Activated B cell treated with CpG ODN at 0.5 μM for 24 hours (primary cell): ENCODE measurements around the gene KANK3. TPM values are rescaled to one million over a fixed set of nuclear protein-coding genes. Genes with fewer than 3 reads are reported as not detected.
"Not testable (repeated sequence)": the region's sequence is repeated elsewhere in the genome, so short reads cannot be mapped to it uniquely, and the experiment has no call there.

Source experiments
- ATAC-seq: fragments of 200-7000 bp; cut with Tn5 transposase; one replicate; pipeline ENCODE4 v1.10.0; 2021; ENCODE audit warnings: low read depth, mild to moderate bottlenecking, moderate library complexity
- CTCF ChIA-PET: fragments of 350-600 bp; sonication (Branson Sonifier 250); formaldehyde crosslinking; loops from one replicate; lab custom pipeline; 2021; ENCODE audit warnings: antibody characterized with exemption; lab: Charles Lee
- POLR2A ChIA-PET: fragments of 350-600 bp; sonication (Branson Sonifier 250); formaldehyde crosslinking; loops from one replicate; lab custom pipeline; 2021; ENCODE audit warnings: antibody characterized with exemption; lab: Charles Lee
- DNase-seq: peaks from one replicate; pipeline ENCODE4 v3.0.0; 2022
- H3K27ac Mint-ChIP-seq: one replicate; pipeline ENCODE4 v1.8.0; 2020; ENCODE audit warnings: mixed read lengths
- H3K27me3 Mint-ChIP-seq: one replicate; pipeline ENCODE4 v1.8.0; 2021; ENCODE audit warnings: mixed read lengths
- H3K36me3 Mint-ChIP-seq: one replicate; pipeline ENCODE4 v1.8.0; 2021; ENCODE audit warnings: low read depth, mixed read lengths
- H3K4me1 Mint-ChIP-seq: one replicate; pipeline ENCODE4 v1.8.0; 2021; ENCODE audit warnings: mixed read lengths
- H3K4me3 Mint-ChIP-seq: one replicate; pipeline ENCODE4 v1.8.0; 2020; ENCODE audit warnings: mild to moderate bottlenecking, mixed read lengths
- H3K9me3 Mint-ChIP-seq: one replicate; pipeline ENCODE4 v1.8.0; 2020; ENCODE audit warnings: mixed read lengths
- CTCF ChIP-seq: fragments of 200-600 bp; IDR thresholded peaks from one replicate; pipeline ENCODE4 v1.8.0; 2022; ENCODE audit warnings: antibody characterized with exemption, mild to moderate bottlenecking
- intact Hi-C: fragments of 100-400 bp; cut with micrococcal nuclease; formaldehyde crosslinking; loops from one replicate; pipeline ENCODE4 v1.15.1; 2024
- total RNA-seq: library from RNA; stranded (reverse); gene quantifications from 2 replicates; pipeline ENCODE4 v1.2.3, GENCODE V29; 2022

Gene KANK3
- total RNA-seq, 1 donor from 2014 or later, result 0.29 TPM

DNA sequence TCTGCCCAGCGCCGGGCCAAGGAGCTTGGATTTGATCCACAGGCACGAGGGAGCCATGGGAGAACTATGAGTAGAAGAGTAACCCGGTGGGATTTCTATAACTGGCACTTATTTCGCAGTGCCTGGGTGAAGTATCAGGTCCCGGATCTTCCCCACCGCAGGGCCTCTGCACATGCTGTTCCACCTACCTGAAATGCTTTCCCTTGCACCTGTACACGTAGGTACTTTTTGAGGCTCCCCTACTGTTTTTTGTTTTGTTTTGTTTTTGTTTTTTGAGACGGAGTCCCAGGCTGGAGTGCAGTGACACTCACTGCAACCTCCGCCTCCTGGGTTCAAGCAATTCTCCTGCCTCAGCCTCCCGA, 402 bp upstream of the KANK3 start:
- DNase-seq (no peak), ATAC-seq (no peak)
- no peaks in the 10 kb centered on the region for H3K36me3 Mint-ChIP-seq
- H3K9me3 Mint-ChIP-seq, result no peaks in the 10 kb centered on the region
- CTCF ChIA-PET, result interaction anchor here (1.2 kb wide), 1 partner anchor 8 kb away, joined by 4 read pairs; no protein-coding TSS in a partner anchor
- peak overlapping the region; percentile 75 for H3K4me3 Mint-ChIP-seq
- H3K27ac Mint-ChIP-seq, result no peak overlapping the region
- intact Hi-C loops, result loop anchor here (1.0 to 5.0 kb wide), 3 partner anchors 35 to 169 kb away; partner anchors contain the start of genes CD320, RAB11B and ZNF414
- H3K27me3 Mint-ChIP-seq, result peaks cover 17% of the 10 kb centered on the region
- H3K4me1 Mint-ChIP-seq, result peaks cover 6% of the 10 kb centered on the region
- no peak for TF ChIP-seq CTCF
- POLR2A ChIA-PET, result interaction anchor here (0.6 kb wide), 1 partner anchor 49 kb away, joined by 6 read pairs; no protein-coding TSS in a partner anchor

GRCh38 chr19:8342316-8342683, 762 bp downstream of the KANK3 start:
- Mint-ChIP-seq H3K27me3 (peaks cover 25% of the 10 kb centered on the region), H3K36me3 (no peaks in the 10 kb centered on the region), H3K27ac (no peak overlapping the region), H3K4me1 (peaks cover 6% of the 10 kb centered on the region), H3K9me3 (no peaks in the 10 kb centered on the region), H3K4me3 (no peak overlapping the region)
- no peak for TF ChIP-seq CTCF
- DNase-seq, result no peak
- CTCF ChIA-PET, result no interaction called here
- intact Hi-C loops, result loop anchor here (5.0 kb wide), 2 partner anchors 50 to 170 kb away; partner anchors contain the start of genes RAB11B and ZNF414
- ATAC-seq, result no peak
- POLR2A ChIA-PET, result interaction anchor here (0.6 kb wide), 1 partner anchor 11 kb away, joined by 6 read pairs; no protein-coding TSS in a partner anchor

DNA sequence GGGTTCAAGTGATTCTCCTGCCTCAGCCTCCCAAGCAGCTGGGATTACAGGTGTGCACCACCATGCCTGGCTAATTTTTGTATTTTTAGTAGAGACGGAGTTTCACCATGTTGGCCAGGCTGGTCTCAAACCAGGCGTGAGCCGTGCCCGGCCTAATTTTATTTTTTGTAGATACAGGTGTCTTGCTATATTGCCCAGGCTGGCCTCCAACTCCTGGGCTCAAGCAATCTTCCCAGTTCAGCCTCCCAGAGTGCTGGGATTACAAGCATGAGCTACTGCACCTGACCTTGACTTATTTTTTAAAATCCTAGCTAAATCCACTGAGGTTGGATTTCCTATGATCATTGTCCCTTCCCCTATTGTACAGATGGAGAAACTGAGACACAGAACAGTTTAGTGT, 1.6 kb downstream of the KANK3 start:
- CTCF ChIA-PET, result interaction anchor here (0.8 to 2.4 kb wide), 2 partner anchors 11 to 16 kb away, joined by 3 to 7 read pairs; no protein-coding TSS in a partner anchor
- intact Hi-C loops, result loop anchor here (5.0 kb wide), 2 partner anchors 51 to 171 kb away; partner anchors contain the start of genes RAB11B and ZNF414
- not testable (repeated sequence) for H3K27ac Mint-ChIP-seq, ATAC-seq, H3K4me3 Mint-ChIP-seq, H3K4me1 Mint-ChIP-seq, H3K9me3 Mint-ChIP-seq, H3K36me3 Mint-ChIP-seq, DNase-seq
- POLR2A ChIA-PET, result interaction anchor here (0.9 kb wide), 1 partner anchor 819 kb away, joined by 7 read pairs; the partner anchor contains the start of gene MCOLN1
- H3K27me3 Mint-ChIP-seq, result peaks cover 28% of the 10 kb centered on the region

- Mint-ChIP-seq H3K27me3 (peaks cover 32% of the 10 kb centered on the region), H3K36me3 (no peaks in the 10 kb centered on the region), H3K27ac (no peak overlapping the region), H3K9me3 (no peaks in the 10 kb centered on the region), H3K4me1 (peaks cover 12% of the 10 kb centered on the region), H3K4me3 (no peak overlapping the region)
- ChIA-PET CTCF (interaction anchor here (0.8 to 2.4 kb wide), 2 partner anchors 12 to 17 kb away, joined by 3 to 7 read pairs; no protein-coding TSS in a partner anchor), POLR2A (no interaction called here)
- ATAC-seq (no peak), DNase-seq (no peak)
- intact Hi-C loops, result loop anchor here (5.0 kb wide), 2 partner anchors 52 to 172 kb away; partner anchors contain the start of genes RAB11B and ZNF414
- no peak for TF ChIP-seq CTCF
Measured at GRCh38 chr19:8340341-8341096, 2.5 kb downstream of the KANK3 start.

- peaks cover 31% of the 10 kb centered on the region for H3K27me3 Mint-ChIP-seq
- H3K4me3 Mint-ChIP-seq, result no peak overlapping the region
- no peaks in the 10 kb centered on the region for H3K9me3 Mint-ChIP-seq
- H3K4me1 Mint-ChIP-seq, result peaks cover 12% of the 10 kb centered on the region
- CTCF ChIA-PET, result no interaction called here
- H3K27ac Mint-ChIP-seq, result no peak overlapping the region
- POLR2A ChIA-PET, result interaction anchor here (0.6 to 0.7 kb wide), 2 partner anchors 15 to 63 kb away, joined by 5 to 9 read pairs; no protein-coding TSS in a partner anchor
- intact Hi-C loops, result no loop called here
- no peak for ATAC-seq
- DNase-seq, result no peak
- TF ChIP-seq CTCF, result no peak
- H3K36me3 Mint-ChIP-seq, result no peaks in the 10 kb centered on the region
Measured at GRCh38 chr19:8338835-8339234, 4.2 kb downstream of the KANK3 start.
